Activated CD4-positive, alpha-beta memory T cell treated with anti-CD3 and anti-CD28 coated beads, Interleukin-2, amount 10 ng/mL, durations not matched to agents 7 days and 5 days (primary cell): ENCODE measurements around the gene CEP57. TPM values are rescaled to one million over a fixed set of nuclear protein-coding genes. Genes with fewer than 3 reads are reported as not detected.

ENCODE experiments used
- CTCF ChIA-PET: fragments of 350-600 bp; sonication (Branson Sonifier 250); formaldehyde crosslinking; loops from one replicate; lab custom pipeline; 2021; ENCODE audit warnings: antibody characterized with exemption, inconsistent platforms; lab: Charles Lee
- POLR2A ChIA-PET: fragments of 350-600 bp; sonication (Branson Sonifier 250); formaldehyde crosslinking; loops from one replicate; lab custom pipeline; 2021; ENCODE audit warnings: antibody characterized with exemption; lab: Charles Lee
- DNase-seq: peaks from one replicate; pipeline ENCODE4 v3.0.0-alpha.2; 2020
- H3K27ac Mint-ChIP-seq: one replicate; pipeline ENCODE4 v1.8.0; 2021; ENCODE audit warnings: mild to moderate bottlenecking, mixed read lengths
- H3K27me3 Mint-ChIP-seq: one replicate; pipeline ENCODE4 v1.8.0; 2021; ENCODE audit warnings: mixed read lengths
- H3K36me3 Mint-ChIP-seq: one replicate; pipeline ENCODE4 v1.8.0; 2021; ENCODE audit warnings: low read depth, mixed read lengths
- H3K4me1 Mint-ChIP-seq: one replicate; pipeline ENCODE4 v1.8.0; 2021; ENCODE audit warnings: mixed read lengths
- H3K4me3 Mint-ChIP-seq: one replicate; pipeline ENCODE4 v1.8.0; 2021; ENCODE audit warnings: mild to moderate bottlenecking, mixed read lengths
- H3K9me3 Mint-ChIP-seq: one replicate; pipeline ENCODE4 v1.8.0; 2021; ENCODE audit warnings: mixed read lengths
- total RNA-seq, 2 experiments: library from RNA; stranded (reverse); gene quantifications; one replicate each; pipeline ENCODE4 v1.2.3, GENCODE V29; 2021

The CEP57 gene
- total RNA-seq, 2 experiments from 2014 or later: 102 to 105 TPM

- H3K36me3 Mint-ChIP-seq: peaks cover 62% of the 10 kb centered on the region
- DNase-seq: peak; percentile 45
- H3K27ac Mint-ChIP-seq: peak overlapping the region; percentile 100
- ChIA-PET CTCF (interaction anchor here (0.9 to 5.2 kb wide), 11 partner anchors 9 to 722 kb away, joined by 3 to 29 read pairs (median 5); partner anchors contain the start of genes CCDC82, JRKL, MAML2 and SESN3), POLR2A (interaction anchor here (0.7 to 6.0 kb wide), 46 partner anchors 9 to 1660 kb away, joined by 3 to 110 read pairs (median 7); partner anchors contain the start of genes CCDC82, CWC15, ENDOD1 and JRKL)
- peaks cover 60% of the 10 kb centered on the region for H3K4me1 Mint-ChIP-seq
- peak overlapping the region; percentile 97 for H3K4me3 Mint-ChIP-seq
- no peaks in the 10 kb centered on the region for H3K9me3 Mint-ChIP-seq
- no peaks in the 10 kb centered on the region for H3K27me3 Mint-ChIP-seq
Measured at GRCh38 chr11:95788921-95789505, 1.3 kb upstream of the CEP57 start.

GRCh38 chr11:95789506-95790122 lies 684 bp upstream of the CEP57 start, which contains the start of gene FAM76B:
Gene FAM76B (minus strand): TSS chr11:95789782. CDS start chr11:95789478, 304 bp downstream.
- POLR2A ChIA-PET: interaction anchor here (0.6 to 6.0 kb wide), 51 partner anchors 8 to 1660 kb away, joined by 3 to 110 read pairs (median 6); partner anchors contain the start of genes CCDC82, CWC15, ENDOD1 and JRKL
- CTCF ChIA-PET: interaction anchor here (0.9 to 5.2 kb wide), 13 partner anchors 9 to 722 kb away, joined by 3 to 29 read pairs (median 5); partner anchors contain the start of genes CCDC82, JRKL, MAML2 and SESN3
- Mint-ChIP-seq H3K4me1 (peaks cover 63% of the 10 kb centered on the region), H3K4me3 (peak within 1 kb of the TSS; percentile 97), H3K9me3 (no peaks in the 10 kb centered on the region), H3K27me3 (no peaks in the 10 kb centered on the region), H3K27ac (peak within 1 kb of the TSS; percentile 100), H3K36me3 (peaks cover 62% of the 10 kb centered on the region)
- peak; percentile 99 for DNase-seq

- H3K4me3 Mint-ChIP-seq: peak overlapping the region; percentile 97
- DNase-seq: peak; percentile 72
- ChIA-PET CTCF (interaction anchor here (0.6 to 5.2 kb wide), 9 partner anchors 9 to 723 kb away, joined by 3 to 29 read pairs (median 10); partner anchors contain the start of genes CCDC82, JRKL, MAML2 and SRSF8), POLR2A (interaction anchor here (0.6 to 6.0 kb wide), 43 partner anchors 11 to 1663 kb away, joined by 3 to 110 read pairs (median 6); partner anchors contain the start of genes CCDC82, CWC15, ENDOD1 and JRKL)
- H3K27ac Mint-ChIP-seq: peak overlapping the region; percentile 100
- peaks cover 57% of the 10 kb centered on the region for H3K4me1 Mint-ChIP-seq
- H3K36me3 Mint-ChIP-seq: peaks cover 54% of the 10 kb centered on the region
- no peaks in the 10 kb centered on the region for H3K27me3 Mint-ChIP-seq
- no peaks in the 10 kb centered on the region for H3K9me3 Mint-ChIP-seq
Measured at GRCh38 chr11:95790933-95791708, 823 bp downstream of the CEP57 start.

- H3K4me1 Mint-ChIP-seq: peaks cover 54% of the 10 kb centered on the region
Measured at GRCh38 chr11:95791709-95792033, 1.4 kb downstream of the CEP57 start.

GRCh38 chr11:95792200-95792599 lies 1.9 kb downstream of the CEP57 start:
- CTCF ChIA-PET: interaction anchor here (0.7 to 5.2 kb wide), 7 partner anchors 14 to 725 kb away, joined by 3 to 29 read pairs (median 16); partner anchors contain the start of genes CCDC82, JRKL, MAML2 and SRSF8
- POLR2A ChIA-PET: interaction anchor here (1.0 to 6.0 kb wide), 10 partner anchors 10 to 724 kb away, joined by 3 to 110 read pairs (median 52); partner anchors contain the start of genes CCDC82, ENDOD1, JRKL and MAML2
- peaks cover 49% of the 10 kb centered on the region for H3K4me1 Mint-ChIP-seq
- no peaks in the 10 kb centered on the region for H3K27me3 Mint-ChIP-seq
- DNase-seq: no peak
- H3K27ac Mint-ChIP-seq: peak overlapping the region; percentile 100
- peaks cover 45% of the 10 kb centered on the region for H3K36me3 Mint-ChIP-seq
- no peaks in the 10 kb centered on the region for H3K9me3 Mint-ChIP-seq
- H3K4me3 Mint-ChIP-seq: peak overlapping the region; percentile 97

More at GRCh38 chr11:95791709-95792033, 1.4 kb downstream of the CEP57 start:
- Mint-ChIP-seq H3K27ac (peak overlapping the region; percentile 100), H3K27me3 (no peaks in the 10 kb centered on the region), H3K36me3 (peaks cover 50% of the 10 kb centered on the region), H3K4me3 (peak overlapping the region; percentile 97), H3K9me3 (no peaks in the 10 kb centered on the region)
- DNase-seq: no peak
- CTCF ChIA-PET: interaction anchor here (0.6 to 5.2 kb wide), 8 partner anchors 8 to 724 kb away, joined by 3 to 29 read pairs (median 13); partner anchors contain the start of genes CCDC82, JRKL, MAML2 and SRSF8
- POLR2A ChIA-PET: interaction anchor here (0.8 to 6.0 kb wide), 24 partner anchors 10 to 1662 kb away, joined by 3 to 110 read pairs (median 10); partner anchors contain the start of genes CCDC82, CWC15, ENDOD1 and JRKL

- ChIA-PET POLR2A (interaction anchor here (1.0 to 6.0 kb wide), 5 partner anchors 415 to 724 kb away, joined by 3 to 110 read pairs (median 55); partner anchors contain the start of genes CCDC82, ENDOD1, JRKL and SESN3), CTCF (interaction anchor here (0.7 to 5.2 kb wide), 5 partner anchors 14 to 725 kb away, joined by 3 to 28 read pairs (median 3); partner anchors contain the start of genes MAML2 and SRSF8)
- no peaks in the 10 kb centered on the region for H3K9me3 Mint-ChIP-seq
- no peak overlapping the region for H3K27ac Mint-ChIP-seq
- peaks cover 46% of the 10 kb centered on the region for H3K4me1 Mint-ChIP-seq
- H3K27me3 Mint-ChIP-seq: no peaks in the 10 kb centered on the region
- DNase-seq: no peak
- H3K4me3 Mint-ChIP-seq: no peak overlapping the region
- H3K36me3 Mint-ChIP-seq: peaks cover 40% of the 10 kb centered on the region
Measured at GRCh38 chr11:95792700-95793099, 2.4 kb downstream of the CEP57 start.

GRCh38 chr11:95793116-95793515 lies 2.8 kb downstream of the CEP57 start:
- Mint-ChIP-seq H3K4me1 (peaks cover 42% of the 10 kb centered on the region), H3K9me3 (no peaks in the 10 kb centered on the region), H3K36me3 (peaks cover 36% of the 10 kb centered on the region), H3K27ac (no peak overlapping the region), H3K4me3 (no peak overlapping the region), H3K27me3 (no peaks in the 10 kb centered on the region)
- ChIA-PET CTCF (interaction anchor here (0.7 to 5.2 kb wide), 4 partner anchors 550 to 725 kb away, joined by 3 to 28 read pairs (median 10); partner anchors contain the start of genes MAML2 and SRSF8), POLR2A (interaction anchor here (1.1 to 6.0 kb wide), 3 partner anchors 596 to 725 kb away, joined by 3 to 110 read pairs (median 83); partner anchors contain the start of genes CCDC82, ENDOD1, JRKL and SRSF8)
- DNase-seq: no peak

- Mint-ChIP-seq H3K36me3 (peaks cover 32% of the 10 kb centered on the region), H3K9me3 (no peaks in the 10 kb centered on the region)
- CTCF ChIA-PET: no interaction called here
Measured at GRCh38 chr11:95794086-95794485, 3.8 kb downstream of the CEP57 start.

GRCh38 chr11:95795627-95796295 lies 5.5 kb downstream of the CEP57 start:
- H3K4me3 Mint-ChIP-seq: no peak overlapping the region
- H3K4me1 Mint-ChIP-seq: peaks cover 40% of the 10 kb centered on the region
- no peaks in the 10 kb centered on the region for H3K9me3 Mint-ChIP-seq
- CTCF ChIA-PET: interaction anchor here (1.4 kb wide), 1 partner anchor 547 kb away, joined by 5 read pairs; the partner anchor contains the start of gene MAML2
- POLR2A ChIA-PET: interaction anchor here (1.8 kb wide), 1 partner anchor 594 kb away, joined by 7 read pairs; the partner anchor contains the start of genes CCDC82 and JRKL
- H3K27me3 Mint-ChIP-seq: no peaks in the 10 kb centered on the region
- peaks cover 47% of the 10 kb centered on the region for H3K36me3 Mint-ChIP-seq
- no peak overlapping the region for H3K27ac Mint-ChIP-seq
- no peak for DNase-seq

More at GRCh38 chr11:95794086-95794485, 3.8 kb downstream of the CEP57 start:
- peaks cover 37% of the 10 kb centered on the region for H3K4me1 Mint-ChIP-seq
- DNase-seq: no peak
- no peak overlapping the region for H3K27ac Mint-ChIP-seq
- H3K4me3 Mint-ChIP-seq: no peak overlapping the region
- POLR2A ChIA-PET: no interaction called here
- no peaks in the 10 kb centered on the region for H3K27me3 Mint-ChIP-seq

GRCh38 chr11:95796501-95796900 lies 6.2 kb downstream of the CEP57 start:
- no peak for DNase-seq
- POLR2A ChIA-PET: interaction anchor here (1.8 kb wide), 1 partner anchor 593 kb away, joined by 7 read pairs; the partner anchor contains the start of genes CCDC82 and JRKL
- no peaks in the 10 kb centered on the region for H3K27me3 Mint-ChIP-seq
- peaks cover 37% of the 10 kb centered on the region for H3K4me1 Mint-ChIP-seq
- no peak overlapping the region for H3K4me3 Mint-ChIP-seq
- H3K36me3 Mint-ChIP-seq: peaks cover 48% of the 10 kb centered on the region
- H3K9me3 Mint-ChIP-seq: no peaks in the 10 kb centered on the region
- no peak overlapping the region for H3K27ac Mint-ChIP-seq
- CTCF ChIA-PET: no interaction called here

GRCh38 chr11:95799546-95799945 lies 9.2 kb downstream of the CEP57 start:
- Mint-ChIP-seq H3K9me3 (peaks cover 2% of the 10 kb centered on the region), H3K4me3 (no peak overlapping the region), H3K4me1 (peaks cover 13% of the 10 kb centered on the region), H3K27me3 (no peaks in the 10 kb centered on the region), H3K36me3 (peaks cover 50% of the 10 kb centered on the region), H3K27ac (no peak overlapping the region)
- no peak for DNase-seq
- ChIA-PET CTCF (interaction anchor here (1.0 kb wide), 1 partner anchor 8 kb away, joined by 3 read pairs; no protein-coding TSS in a partner anchor), POLR2A (interaction anchor here (5.8 kb wide), 1 partner anchor 9 kb away, joined by 43 read pairs; the partner anchor contains the start of genes CEP57 and FAM76B)
